HK-2 (cell line): ENCODE data around the gene NSD2.
A peak's percentile ranks its signal among the peaks of the same experiment; 100 is the strongest.
"Not testable (repeated sequence)": the region's sequence is repeated elsewhere in the genome, so short reads cannot be mapped to it uniquely, and the experiment has no call there.

Experiments
- DNase-seq: peaks from one replicate; pipeline ENCODE4 v3.0.0-alpha.2; 2018; ENCODE audit not compliant: unreplicated experiment

NSD2 gene

DNA sequence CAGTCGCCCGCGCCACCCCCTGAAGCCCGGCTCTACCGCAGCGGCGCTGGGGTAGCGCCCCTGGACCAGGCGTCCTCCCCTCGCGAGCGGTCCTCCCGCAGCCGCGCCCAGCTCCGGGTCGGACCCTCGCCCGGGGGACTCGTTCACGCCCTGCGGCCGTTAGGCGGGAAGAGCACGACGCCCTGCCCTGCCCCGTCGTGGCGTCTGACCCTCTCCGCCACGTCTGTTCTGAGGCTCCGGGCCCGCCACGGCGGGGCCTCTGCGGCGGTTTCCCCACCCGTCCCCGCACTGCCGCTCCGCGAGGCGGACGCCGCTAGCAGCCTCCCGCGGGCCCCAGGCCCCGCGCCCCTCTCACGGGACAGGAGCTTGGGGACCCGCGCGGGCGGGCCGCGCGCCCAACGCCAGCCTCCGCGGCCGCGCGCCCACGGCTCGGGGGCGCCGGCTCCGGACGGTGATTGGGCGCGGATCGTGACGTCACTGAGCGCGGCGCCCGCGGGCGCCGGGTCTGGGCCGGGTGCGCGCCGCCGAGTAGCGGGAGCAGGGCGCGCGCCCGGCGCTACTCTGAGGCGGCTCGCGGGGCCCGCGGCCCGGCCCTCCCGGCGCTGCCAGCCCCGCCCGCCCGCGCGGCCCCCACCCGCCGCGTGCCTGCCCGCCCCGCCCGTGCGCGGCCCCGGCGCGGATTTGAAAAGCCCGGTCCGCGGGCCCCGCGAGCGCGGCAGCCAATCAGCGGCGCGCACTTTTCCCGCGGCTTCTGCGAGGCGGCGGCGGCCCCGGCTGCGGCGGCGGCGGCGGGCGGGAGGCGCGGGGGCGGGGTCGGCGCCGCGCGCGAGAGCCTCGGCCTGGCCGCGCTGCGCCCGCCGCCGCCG, at the start of gene NSD2:
NSD2 (plus strand) TSS at position 816 of the 866 bp plus-strand sequence. CDS start 29,262 bp downstream, outside the sequence.
- DNase-seq = peak; percentile 90

DNA sequence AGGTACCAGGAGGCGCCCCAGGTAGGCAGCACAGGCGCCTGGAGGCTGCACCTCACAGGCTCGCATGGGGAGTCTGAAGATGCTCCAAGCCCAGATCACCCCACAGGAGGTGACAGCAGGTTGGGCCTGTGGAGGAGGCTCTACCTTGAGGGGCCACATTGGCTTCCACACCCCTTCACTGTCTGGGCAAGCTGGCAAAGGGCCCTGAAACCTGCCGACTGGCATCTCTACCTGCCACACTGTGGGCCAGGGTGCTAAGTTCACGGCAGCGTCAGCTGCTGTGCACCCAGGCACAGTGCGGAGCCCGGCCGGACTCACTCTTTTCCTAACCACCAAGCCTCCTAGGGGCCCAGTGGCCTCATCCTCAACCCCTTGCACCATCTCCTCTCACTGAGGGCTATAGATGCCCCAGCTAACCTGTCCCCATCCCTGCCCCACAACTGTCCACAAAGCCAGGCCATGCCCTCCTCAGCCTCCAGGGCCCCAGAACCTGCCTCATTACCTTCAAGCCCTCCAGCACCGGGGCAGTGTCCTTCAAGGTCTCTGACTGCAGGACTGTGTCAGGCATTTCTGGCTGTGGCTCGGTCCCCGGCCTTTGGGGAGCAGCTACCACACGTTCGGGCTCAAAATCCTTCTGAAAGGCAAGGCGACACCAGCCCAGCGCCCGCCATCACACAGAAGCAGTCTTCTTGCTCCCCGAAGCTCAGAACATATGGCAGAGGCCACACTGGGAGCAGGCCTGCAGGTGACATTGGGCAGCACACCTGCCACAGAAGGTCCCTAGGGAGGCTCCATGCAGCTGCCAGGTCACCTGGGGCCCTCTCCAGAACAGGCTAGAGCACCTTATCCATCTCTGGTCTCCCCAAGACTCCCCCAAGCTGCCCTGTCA, 49.3 kb upstream of the NSD2 start:
- no peak for DNase-seq

DNA sequence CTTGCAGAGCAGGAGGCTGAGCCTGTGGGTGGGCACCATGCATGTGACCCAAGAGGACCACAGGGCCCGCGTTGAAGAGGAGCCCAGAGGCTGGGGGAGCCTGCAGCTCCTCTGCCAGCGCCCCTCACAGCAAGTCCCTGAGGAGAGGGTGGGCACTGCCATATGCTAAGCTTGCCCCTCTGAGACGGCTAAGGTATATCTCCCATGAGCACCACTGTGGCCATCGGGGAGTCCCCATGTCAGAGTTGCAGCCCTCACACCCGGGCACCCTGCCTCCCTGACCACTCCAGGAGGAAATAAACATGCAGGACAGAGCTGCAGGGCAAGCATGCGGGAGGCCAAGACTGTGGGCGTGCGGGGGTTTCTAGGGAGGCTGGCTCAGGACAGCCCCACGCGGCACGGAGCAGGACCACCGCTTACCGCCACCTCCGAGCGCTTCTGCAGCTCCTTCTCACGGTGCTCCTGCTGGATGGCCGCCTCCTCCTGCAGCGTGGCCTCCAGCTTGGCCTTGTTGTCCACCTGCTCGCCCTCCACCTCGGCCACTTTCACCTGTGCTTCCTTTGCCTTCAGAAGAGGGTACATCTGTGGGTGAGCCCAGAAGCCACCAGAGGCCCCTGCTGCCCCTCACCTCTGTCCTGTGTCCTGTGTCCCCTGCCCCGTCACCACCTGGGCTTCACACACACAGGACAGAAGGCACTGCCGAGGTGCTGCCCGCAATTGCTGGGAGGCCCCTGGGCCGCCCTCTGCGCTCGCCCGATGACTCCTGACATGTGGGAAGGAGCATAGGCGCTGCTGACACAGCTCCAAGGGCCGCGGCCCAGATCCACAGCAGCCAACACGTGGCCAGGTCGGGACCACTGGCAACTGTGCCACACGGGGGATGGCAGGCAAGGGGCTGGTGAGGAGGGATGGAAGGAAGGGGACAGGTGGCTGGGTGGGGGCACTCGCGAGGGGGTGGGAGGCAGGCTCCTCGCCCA, 48.3 kb upstream of the NSD2 start:
- DNase-seq = no peak

DNA sequence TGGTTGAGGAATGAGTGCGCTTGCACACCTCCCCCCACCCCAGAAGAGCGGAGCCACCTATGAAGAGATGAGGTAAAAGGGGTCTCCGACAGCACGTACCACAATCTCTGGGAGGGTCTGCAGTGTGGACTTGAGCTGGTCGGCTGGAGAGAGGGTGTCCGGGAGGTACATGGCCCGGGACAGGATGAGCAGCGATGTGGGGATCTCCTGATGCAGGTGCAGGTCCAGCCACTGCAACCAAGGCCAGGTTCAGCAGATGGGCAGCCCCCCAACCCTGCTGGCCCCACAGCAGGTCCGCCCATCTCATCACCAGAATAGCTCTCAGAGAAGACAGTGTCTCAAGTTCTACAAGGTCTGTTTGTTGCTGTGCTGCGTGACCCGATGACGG, 47.7 kb upstream of the NSD2 start:
- DNase-seq = no peak

DNA sequence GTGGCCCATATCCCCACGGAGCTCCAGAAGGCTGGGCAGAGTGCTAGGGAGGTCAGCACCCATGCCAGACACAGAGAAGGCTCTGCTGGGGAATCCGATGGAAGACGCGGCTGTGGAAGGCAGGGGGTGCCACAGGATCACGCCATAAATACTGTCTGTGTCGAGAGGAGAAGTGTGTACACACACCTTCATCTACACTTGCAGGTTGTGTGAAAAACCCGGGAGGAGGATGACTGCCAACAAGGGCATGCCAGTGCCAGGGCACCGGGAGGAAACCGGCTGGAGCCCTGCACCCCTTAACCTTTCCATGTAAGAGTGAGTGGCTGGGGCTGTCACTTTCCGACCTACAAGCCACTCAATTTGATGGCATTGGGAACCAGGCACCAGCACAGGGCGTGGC, 46.4 kb upstream of the NSD2 start:
- no peak for DNase-seq

DNA sequence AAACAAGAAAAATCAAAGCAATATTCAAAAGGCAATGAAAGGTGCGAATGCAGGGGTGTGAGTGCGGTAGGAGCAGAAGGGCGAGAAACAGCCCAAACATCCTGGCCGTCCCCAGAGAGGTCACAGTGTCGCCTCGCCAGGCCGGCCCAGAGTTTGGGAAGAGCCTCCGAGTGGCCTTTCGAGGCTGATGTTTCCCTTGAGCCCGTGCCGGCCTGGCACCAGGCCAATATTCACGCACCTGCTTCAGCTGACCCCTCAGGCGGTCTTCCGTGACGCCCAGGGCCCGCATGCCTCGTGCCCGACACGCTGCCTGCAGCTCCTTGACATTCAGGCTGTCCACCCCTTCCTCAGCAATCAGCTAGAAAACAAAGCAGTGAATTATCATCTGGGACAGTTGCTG, 45.9 kb upstream of the NSD2 start:
- DNase-seq = no peak

DNA sequence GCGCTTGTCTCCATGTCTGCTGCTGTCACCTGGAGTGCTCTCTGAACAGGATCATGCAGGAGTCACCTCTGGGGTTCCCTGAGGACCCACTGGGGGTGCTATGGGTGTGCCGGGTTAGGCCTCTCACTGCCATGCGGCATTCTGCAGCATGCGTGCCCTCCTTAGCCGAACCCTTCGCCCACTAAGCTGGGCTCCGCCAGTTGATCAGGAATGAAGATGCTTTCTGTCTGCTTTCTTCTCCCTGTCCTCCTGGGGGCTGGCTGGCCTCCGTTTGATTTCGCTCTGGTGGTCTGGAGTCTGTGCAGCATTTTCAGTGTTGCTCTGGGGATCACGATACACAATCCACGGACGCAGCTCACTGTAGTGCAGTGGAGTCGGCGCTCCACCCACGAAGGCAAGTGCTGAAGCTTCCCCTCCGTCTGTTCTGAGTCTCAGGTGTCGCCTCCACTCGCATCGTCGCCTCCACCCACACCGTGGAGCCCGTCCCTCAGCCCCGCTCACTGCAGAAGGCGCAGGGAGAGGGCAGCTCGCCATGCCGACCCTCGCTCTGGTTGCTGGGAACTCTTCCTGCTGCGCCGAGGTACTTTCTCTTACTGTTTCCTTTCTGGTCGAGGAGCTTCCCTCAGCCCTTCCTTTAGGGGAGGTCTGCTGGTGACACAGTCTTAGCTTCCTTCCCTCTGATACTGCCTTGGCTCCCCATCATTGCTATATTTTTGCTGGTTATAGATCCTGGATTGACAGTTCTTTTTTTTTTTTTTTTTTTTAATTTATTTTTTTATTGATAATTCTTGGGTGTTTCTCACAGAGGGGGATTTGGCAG, 44.5 kb upstream of the NSD2 start:
- no peak for DNase-seq

DNA sequence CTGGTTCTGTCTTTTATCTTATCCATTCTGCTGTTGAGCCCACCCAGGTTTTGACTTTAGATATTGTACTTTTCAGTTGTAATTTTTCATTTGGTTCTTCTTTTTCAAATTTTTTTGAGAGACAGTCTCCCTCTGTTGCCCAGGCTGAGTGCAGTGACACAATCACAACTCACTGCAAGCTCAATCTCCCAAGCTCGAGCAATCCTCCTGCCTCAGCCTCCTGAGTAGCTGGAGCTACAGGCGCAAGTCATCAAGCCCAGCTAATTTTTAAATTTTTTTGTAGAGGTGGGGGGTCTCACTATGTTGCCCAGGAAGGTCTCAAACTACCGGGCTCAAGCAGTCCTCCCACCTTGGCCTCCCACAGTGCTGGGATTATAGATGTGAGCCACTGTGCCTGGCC, 41.0 kb upstream of the NSD2 start:
- no peak for DNase-seq

DNA sequence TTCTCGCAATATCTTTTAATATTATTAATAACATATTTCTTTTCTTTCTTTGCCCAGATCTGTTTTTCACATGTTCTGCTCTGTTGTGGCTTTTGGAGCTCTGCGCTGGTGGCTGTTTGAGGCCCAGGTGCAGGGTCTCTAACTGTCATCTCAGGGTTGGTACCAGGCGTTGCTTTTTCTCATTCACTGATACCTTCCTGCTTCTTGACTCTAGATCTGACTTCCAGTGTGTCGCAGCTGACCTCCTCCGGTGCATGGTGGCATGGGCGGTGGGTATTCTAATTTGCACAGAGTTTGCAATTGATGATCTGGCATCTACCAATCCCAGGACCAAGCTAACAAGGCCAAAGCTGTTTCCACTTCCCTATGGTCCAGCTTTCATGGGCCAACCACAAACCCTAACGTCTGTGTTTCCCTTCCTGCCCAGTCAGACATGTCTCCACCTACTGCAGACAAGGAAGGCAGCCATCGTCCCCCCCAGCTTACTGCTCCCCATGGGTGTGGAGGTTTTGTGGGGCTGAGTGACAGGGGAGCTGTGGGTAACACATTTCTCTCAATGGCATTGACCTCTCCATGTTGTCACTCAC, 40.5 kb upstream of the NSD2 start:
- DNase-seq = no peak

DNA sequence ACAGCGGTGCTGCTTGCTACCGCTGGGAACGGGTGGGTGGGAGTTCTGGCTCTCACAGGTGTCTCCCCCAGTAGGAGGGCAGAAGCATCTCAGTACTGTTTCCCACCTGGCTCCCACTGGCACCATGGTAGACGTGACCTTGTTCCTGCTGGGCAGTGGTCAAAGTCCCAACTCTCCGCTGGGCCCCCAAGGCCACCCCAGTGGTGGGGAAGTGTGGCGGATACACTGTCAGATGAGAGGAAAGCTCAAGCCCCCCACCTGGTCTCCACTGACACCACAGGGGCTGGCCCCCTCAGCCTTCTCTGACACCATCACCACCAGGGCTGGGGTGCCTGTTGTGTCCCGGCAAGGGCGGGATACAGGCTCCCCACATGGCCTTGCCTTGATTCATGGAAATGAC, 39.9 kb upstream of the NSD2 start:
- DNase-seq = no peak

DNA sequence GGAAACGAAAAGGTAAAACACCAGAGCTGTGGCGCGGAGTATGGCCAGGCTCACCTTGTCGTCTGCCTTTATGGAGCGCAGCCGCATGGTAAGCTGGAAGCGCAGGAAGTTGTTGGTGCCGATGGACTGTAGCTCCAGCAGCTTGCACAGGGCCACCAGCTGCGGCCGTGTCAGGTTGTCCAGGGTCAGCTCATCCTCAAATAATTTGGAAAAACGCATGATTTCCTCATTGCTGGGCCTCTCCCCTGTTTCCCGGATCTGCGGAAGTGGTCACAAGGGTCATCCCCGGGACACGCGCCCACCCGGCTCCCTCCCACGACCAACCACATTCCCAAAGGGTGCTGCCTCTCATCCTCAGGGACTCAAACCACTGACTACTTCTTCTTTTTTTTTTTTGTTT, 38.5 kb upstream of the NSD2 start:
- no peak for DNase-seq

DNA sequence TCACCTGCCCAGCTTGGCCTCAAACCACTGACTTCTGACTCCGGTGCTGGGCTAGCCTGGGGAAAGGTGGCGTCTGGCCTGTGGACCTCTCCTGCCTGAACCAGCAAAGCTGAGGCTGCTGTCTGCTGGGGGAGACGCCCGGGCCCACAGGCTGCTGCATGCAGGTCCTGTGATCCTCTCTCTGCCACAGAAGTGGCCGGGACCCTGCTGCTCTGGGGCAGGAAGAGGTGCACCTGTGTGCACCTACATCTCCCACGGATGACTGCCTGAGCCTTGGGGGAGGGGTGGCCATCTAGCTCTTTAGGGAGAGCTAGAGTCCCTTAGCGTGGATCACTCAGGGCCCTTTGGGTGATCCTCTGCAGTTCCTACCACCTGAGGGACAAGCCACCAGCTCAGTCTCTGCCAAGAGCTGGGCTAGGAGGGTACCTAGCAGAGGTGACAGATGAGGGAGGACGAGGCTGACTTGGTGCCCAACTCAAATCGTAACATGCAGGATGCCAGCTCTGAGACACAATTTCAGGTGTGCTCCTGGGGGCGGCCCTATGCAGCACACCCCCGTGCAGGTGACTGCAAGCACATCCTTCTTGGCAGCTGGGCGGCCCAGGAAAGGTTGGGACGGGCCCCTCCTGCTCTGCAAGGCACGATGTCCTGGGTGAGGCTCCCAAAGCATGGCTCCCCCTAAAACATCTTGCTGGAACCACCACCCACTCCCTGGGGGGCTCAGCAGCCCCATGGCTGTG, 37.7 kb upstream of the NSD2 start:
- DNase-seq = no peak

DNA sequence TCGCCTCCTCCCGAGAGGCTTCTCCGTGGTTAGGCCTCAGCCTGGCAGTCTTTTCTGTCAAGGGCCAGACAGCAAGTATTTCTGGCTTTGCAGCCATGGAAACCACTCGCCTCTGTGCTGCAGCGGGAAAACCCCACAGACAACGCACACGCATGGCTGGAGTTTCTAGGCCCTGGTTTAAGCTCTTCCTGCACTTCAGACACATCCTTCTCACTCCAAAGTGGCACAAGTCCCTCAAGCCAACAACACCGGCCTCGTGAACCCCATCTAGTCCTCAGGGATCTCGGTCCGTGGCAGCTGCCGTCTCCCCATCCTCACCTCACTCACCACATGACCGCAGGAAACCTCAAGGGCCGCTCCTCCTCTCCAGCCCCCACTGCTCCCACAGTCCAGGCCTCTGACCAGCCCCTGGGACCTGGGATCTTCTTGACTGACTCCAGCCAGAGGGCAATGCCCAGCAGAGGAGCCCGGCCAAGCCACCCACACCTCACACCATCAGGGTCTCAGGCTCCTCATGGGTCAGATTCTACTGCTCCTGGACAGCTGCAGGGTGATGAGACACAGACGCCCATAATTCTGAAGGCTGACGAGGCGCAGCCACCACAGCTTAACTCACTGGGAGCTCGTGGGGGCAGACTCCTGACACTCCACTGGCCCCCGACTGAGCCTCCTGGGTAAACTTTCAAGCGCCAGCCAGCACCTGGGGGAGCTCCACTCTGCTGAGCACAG, 37.0 kb upstream of the NSD2 start:
- peak; percentile 52 for DNase-seq

DNA sequence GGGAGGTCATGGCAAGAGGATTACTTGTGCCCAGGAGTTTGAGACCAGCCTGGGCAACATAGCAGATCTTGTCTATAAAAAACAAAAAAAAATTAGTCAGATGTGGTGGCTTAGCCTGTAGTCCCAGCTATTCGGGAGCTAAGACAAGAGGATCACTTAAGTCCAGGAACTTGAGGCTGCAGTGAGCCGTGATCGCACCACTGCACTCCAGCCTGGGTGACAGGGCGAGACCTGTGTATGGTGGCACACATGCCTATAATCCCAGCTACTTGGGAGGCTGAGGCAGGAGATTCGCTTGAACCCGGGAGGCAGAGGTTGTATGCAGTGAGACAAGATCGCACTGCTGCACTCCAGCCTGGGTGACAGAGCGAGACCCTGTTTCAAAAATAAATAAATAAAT, 35.4 kb upstream of the NSD2 start:
- not testable (repeated sequence) for DNase-seq

DNA sequence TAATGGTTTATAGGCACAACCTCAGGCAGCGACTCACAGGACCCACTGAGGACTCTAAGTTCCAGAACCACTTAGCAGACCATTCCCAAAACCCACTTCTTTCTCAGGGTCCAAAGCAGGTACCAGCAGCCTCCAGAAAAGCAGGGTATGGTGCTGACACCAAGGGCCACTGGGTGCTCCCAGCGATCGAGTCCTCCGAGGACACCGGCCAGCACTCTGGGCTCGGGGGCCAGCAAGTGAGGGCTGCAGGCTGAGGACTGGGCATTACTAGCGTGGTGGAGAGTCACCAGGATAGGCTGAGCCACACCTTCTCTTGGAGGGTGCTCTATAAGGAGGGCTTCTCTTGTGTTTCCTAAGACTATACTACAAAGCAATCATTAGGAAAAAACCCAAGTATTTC, 34.5 kb upstream of the NSD2 start:
- no peak for DNase-seq

DNA sequence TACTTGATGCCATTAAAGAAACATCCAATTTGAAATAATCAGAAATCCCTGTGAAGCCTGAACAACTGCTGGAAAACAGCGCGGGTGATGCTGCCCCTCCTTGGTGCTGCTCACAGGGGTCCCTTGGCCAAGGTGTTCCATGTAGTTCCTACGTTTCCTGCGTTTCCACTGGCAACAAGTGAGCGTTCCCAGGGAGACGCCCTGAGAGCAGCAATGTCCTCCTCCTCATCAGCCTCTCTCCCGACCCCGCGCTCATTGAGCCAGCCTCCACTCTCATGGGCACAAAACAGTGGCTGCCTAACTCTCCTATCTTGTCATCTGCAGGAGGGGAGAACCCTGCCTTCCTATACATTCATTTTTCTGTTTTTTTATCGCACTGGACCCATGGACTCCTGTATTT, 34.1 kb upstream of the NSD2 start:
- no peak for DNase-seq

DNA sequence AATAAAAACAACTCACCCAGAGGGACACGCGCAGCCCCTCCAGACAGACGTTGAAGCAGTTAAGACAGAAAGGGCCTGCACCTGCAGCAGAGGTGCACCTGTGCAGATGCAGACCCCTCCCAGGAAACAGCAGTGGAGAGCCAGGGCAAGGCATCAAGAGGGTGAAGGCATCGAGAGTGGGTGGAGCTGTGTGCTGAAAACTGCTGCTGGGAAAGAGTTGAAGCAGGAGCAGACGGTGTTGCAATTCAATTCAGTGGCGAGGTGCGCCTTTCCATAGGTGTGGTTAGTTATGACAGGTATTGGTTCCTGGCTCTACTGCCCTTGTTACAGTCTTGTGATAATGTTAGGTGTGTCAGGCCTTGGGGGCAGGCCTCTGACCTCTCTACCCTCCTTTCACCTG, 31.9 kb upstream of the NSD2 start:
- DNase-seq = no peak

DNA sequence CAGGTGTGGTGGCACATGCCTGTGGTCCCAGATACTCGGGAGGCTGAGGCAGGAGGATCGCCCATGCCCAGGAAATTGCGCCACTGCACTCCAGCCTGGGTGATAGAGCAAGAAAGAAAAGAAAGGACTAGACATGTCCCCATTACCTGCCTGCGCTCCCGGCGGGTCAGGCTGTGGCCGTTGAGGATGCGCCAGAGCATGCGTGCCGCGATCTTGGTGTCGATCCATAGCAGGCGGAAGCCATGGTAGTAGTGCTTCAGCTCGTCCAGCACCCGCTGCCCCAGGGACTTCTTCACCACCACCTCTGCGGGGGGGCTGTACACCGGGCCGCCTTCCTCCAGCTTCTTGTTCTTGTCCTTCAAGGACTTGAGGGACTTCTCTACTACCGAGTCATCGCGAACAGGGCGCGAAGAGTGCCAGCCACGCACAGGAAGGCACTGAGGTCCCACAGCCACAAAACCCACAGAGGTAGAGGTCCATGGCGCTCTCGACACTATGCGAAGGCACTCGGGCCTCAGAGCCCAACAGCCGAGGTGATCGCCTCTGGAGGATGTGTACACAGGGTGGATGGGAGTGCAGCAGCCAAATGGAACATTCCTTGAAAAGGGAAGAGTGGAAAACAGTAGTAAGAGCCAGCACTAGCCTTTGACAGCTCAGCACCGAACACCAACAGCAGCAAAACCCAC, 29.8 kb upstream of the NSD2 start:
- no peak for DNase-seq

DNA sequence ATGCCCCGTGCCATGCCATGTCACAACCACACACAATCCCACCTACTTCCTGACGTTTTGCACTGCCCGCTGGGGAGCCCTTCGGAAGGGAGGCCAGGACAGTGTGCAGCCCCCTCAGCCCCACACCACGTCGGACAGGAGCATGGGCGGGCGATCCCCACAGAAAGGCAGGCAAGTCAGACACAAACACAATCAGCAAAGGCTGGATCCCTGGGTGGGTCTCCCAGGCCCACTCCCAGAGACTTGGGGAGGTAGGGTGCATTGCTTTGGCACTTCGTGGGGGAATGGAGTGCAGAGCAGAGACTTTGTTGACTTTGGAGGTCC, 29.3 kb upstream of the NSD2 start:
- no peak for DNase-seq
